ENCODE results near the gene CCP110.
A peak's percentile ranks its signal among the peaks of the same experiment; 100 is the strongest.

The CCP110 gene

GRCh38 chr16:19512297-19512696 is 11.4 kb upstream of the CCP110 start:
- no peaks in the 10 kb centered on the region for H3K9me3 ChIP-seq (ENCODE audit: control insufficient read depth, low read length)
- DNase-seq (ENCODE audit: low read depth) = no peak
- peaks cover 30% of the 10 kb centered on the region for H3K4me1 ChIP-seq (ENCODE audit: control insufficient read depth, insufficient read depth, low read length)
- H3K9ac ChIP-seq (ENCODE audit: low read length) = no peak overlapping the region
- H3K4me3 ChIP-seq (ENCODE audit: low read length) = no peak overlapping the region
- peaks cover 51% of the 10 kb centered on the region for H3K36me3 ChIP-seq (ENCODE audit: control insufficient read depth, insufficient read depth, low read length, severe bottlenecking)
- no peaks in the 10 kb centered on the region for H3K27me3 ChIP-seq (replicated peaks; ENCODE audit: control insufficient read depth, insufficient read depth, low read length)

DNA sequence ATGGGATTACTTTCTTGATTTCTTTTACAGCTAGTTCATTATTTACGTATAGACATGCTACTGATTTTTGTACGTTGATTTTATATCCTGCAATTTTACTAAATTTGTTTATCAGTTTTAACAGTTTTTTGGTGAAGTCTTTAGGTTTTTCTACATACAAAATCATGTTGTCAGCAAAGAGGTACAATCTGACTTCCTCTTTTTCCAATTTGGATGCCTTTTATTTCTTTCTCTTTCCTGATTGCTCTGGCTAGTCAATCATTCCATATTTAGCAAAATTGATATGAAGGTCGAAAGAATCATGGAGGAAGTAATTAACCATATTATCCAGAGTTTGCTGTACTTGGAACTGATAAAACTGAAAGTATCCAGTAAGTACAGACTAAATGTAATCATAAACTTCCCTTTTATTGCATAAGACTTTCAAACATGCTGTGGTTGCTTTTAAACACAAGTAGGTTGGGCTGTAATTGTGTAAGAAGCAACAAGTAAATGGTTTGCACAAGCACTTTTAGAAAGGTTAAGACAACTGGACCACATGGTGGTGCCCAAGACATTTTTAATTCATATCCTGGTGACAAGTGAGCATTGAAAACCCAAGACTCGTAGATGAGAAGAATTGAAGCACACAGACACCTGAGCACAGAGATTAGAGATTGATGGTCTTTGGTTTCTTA is 10.2 kb upstream of the CCP110 start:
- Histone ChIP-seq H3K4me1 (ENCODE audit: control insufficient read depth, insufficient read depth, low read length) (peaks cover 23% of the 10 kb centered on the region), H3K9me3 (ENCODE audit: control insufficient read depth, low read length) (no peaks in the 10 kb centered on the region), H3K4me3 (ENCODE audit: low read length) (peak overlapping the region; percentile 28), H3K27me3 (replicated peaks; ENCODE audit: control insufficient read depth, insufficient read depth, low read length) (no peaks in the 10 kb centered on the region), H3K9ac (ENCODE audit: low read length) (no peak overlapping the region), H3K36me3 (ENCODE audit: control insufficient read depth, insufficient read depth, low read length, severe bottlenecking) (peaks cover 41% of the 10 kb centered on the region)
- DNase-seq (ENCODE audit: low read depth) = peak; percentile 52

DNA sequence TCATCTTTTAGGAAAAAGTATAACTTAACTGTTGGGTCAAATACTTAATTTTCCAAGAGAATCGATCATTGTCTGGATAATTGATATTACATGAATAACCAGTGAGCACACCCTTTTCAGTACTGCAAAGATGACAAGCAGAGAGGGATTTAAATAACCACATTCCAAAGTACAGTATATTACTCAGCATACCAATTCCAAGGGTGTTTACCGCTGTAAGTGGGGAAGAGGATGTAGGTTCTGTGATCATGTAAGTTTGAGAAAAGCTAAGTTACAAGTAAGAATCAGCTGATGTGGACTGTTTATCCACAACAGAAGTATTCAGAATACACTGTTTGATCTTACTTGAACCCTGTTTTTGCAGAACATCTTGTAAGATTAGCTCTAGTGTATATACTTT is 8.0 kb upstream of the CCP110 start:
- H3K27me3 ChIP-seq (replicated peaks; ENCODE audit: control insufficient read depth, insufficient read depth, low read length) = no peaks in the 10 kb centered on the region
- no peak for DNase-seq (ENCODE audit: low read depth)
- peaks cover 32% of the 10 kb centered on the region for H3K4me1 ChIP-seq (ENCODE audit: control insufficient read depth, insufficient read depth, low read length)
- H3K36me3 ChIP-seq (ENCODE audit: control insufficient read depth, insufficient read depth, low read length, severe bottlenecking) = peaks cover 25% of the 10 kb centered on the region
- no peak overlapping the region for H3K9ac ChIP-seq (ENCODE audit: low read length)
- H3K9me3 ChIP-seq (ENCODE audit: control insufficient read depth, low read length) = no peaks in the 10 kb centered on the region
- no peak overlapping the region for H3K4me3 ChIP-seq (ENCODE audit: low read length)

DNA sequence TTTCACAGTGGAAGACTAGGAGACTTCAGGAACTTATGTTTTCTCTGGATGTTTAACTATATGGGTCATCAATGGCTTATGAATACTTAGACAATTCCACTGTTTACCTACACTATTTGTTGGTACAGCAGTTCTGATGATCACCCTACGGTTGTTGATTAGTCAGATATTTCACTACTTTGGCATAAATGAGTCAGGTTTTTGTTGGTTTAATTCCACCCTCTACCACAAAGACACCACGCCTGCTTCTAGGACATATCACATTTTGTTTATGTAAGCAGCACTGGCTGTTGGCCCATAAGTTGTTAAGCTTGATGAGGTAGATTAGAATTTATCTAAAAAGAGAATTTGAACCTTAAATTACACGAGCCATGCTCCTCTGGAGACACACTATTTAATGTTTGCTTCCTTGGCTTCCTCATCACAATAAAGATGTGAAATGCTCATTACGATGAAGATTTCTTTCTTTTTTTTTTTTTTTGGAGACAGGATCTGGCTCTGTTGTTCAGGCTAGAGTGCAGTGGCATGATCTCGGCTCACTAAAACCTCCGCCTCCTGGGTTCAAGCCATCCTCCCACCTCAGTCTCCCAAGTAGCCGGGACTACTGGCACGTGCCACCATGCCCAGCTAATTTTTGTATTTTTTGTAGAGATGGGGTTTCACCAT is 6.2 kb upstream of the CCP110 start:
- peak; percentile 47 for DNase-seq (ENCODE audit: low read depth)
- H3K27me3 ChIP-seq (replicated peaks; ENCODE audit: control insufficient read depth, insufficient read depth, low read length) = no peaks in the 10 kb centered on the region
- no peaks in the 10 kb centered on the region for H3K9me3 ChIP-seq (ENCODE audit: control insufficient read depth, low read length)
- H3K4me3 ChIP-seq (ENCODE audit: low read length) = no peak overlapping the region
- peaks cover 23% of the 10 kb centered on the region for H3K36me3 ChIP-seq (ENCODE audit: control insufficient read depth, insufficient read depth, low read length, severe bottlenecking)
- no peak overlapping the region for H3K9ac ChIP-seq (ENCODE audit: low read length)
- peaks cover 35% of the 10 kb centered on the region for H3K4me1 ChIP-seq (ENCODE audit: control insufficient read depth, insufficient read depth, low read length)

DNA sequence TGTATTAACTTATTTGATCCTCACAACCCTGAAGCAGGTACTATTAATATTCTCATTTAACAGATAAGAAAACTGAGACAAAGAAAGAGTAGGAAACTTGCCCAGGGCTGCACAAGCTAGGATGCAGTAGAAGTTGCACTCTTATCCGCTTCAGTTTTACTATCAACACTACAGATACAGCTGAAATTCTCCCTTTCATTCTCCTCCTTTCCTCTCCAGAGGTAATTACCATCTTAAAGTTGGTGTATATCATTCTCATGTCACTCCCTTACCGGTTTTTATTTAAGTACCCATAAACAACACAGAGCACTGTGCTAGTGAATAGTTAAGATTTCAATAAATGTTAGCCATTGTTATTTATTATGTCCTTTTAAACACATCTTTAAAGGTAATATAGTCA is 5.4 kb upstream of the CCP110 start:
- H3K9ac ChIP-seq (ENCODE audit: low read length) = no peak overlapping the region
- H3K4me1 ChIP-seq (ENCODE audit: control insufficient read depth, insufficient read depth, low read length) = peaks cover 33% of the 10 kb centered on the region
- no peaks in the 10 kb centered on the region for H3K27me3 ChIP-seq (replicated peaks; ENCODE audit: control insufficient read depth, insufficient read depth, low read length)
- peaks cover 19% of the 10 kb centered on the region for H3K36me3 ChIP-seq (ENCODE audit: control insufficient read depth, insufficient read depth, low read length, severe bottlenecking)
- no peaks in the 10 kb centered on the region for H3K9me3 ChIP-seq (ENCODE audit: control insufficient read depth, low read length)
- no peak overlapping the region for H3K4me3 ChIP-seq (ENCODE audit: low read length)
- no peak for DNase-seq (ENCODE audit: low read depth)

DNA sequence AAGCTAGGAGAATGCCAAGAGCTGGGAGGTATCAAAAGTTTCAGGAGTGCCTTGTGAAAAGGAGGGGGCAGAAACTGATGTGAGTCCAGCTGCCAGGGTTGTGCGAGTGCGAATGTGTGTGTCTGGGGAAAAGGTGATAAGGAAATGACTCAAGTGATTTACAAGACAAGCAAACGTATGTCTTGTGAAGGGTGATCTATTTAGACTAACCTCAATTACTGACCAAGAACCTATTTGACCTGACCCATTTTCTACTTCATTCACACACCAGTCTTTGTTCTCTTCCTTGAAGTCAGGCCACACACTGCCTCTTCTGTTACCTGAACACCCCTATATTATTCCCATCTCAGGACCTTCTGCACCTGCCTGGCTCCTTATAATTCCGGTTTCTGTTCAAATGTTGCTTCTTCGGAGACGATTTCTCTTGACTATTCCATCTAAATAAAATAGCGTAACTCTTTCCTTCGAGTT is 2.8 kb upstream of the CCP110 start:
- peak; percentile 16 for DNase-seq (ENCODE audit: low read depth)
- peaks cover 11% of the 10 kb centered on the region for H3K36me3 ChIP-seq (ENCODE audit: control insufficient read depth, insufficient read depth, low read length, severe bottlenecking)
- peaks cover 37% of the 10 kb centered on the region for H3K4me1 ChIP-seq (ENCODE audit: control insufficient read depth, insufficient read depth, low read length)

GRCh38 chr16:19521471-19522396 is 2.0 kb upstream of the CCP110 start, which contains the start of gene GDE1:
Gene GDE1 (minus strand): TSS chr16:19522098. CDS start chr16:19521964, 134 bp downstream.
- peaks cover 37% of the 10 kb centered on the region for H3K4me1 ChIP-seq (ENCODE audit: control insufficient read depth, insufficient read depth, low read length)
- H3K4me3 ChIP-seq (ENCODE audit: low read length) = peak within 1 kb of the TSS; percentile 84
- H3K9me3 ChIP-seq (ENCODE audit: control insufficient read depth, low read length) = no peaks in the 10 kb centered on the region
- H3K36me3 ChIP-seq (ENCODE audit: control insufficient read depth, insufficient read depth, low read length, severe bottlenecking) = peaks cover 3% of the 10 kb centered on the region
- H3K27me3 ChIP-seq (replicated peaks; ENCODE audit: control insufficient read depth, insufficient read depth, low read length) = no peaks in the 10 kb centered on the region
- peak within 1 kb of the TSS; percentile 92 for H3K9ac ChIP-seq (ENCODE audit: low read length)
- DNase-seq (ENCODE audit: low read depth) = peak; percentile 98

More for the DNA sequence above, 2.8 kb upstream of the CCP110 start:
- H3K9ac ChIP-seq (ENCODE audit: low read length) = peak overlapping the region; percentile 92
- H3K9me3 ChIP-seq (ENCODE audit: control insufficient read depth, low read length) = no peaks in the 10 kb centered on the region
- H3K4me3 ChIP-seq (ENCODE audit: low read length) = peak overlapping the region; percentile 84
- no peaks in the 10 kb centered on the region for H3K27me3 ChIP-seq (replicated peaks; ENCODE audit: control insufficient read depth, insufficient read depth, low read length)

- Histone ChIP-seq H3K9me3 (ENCODE audit: control insufficient read depth, low read length) (no peaks in the 10 kb centered on the region), H3K4me1 (ENCODE audit: control insufficient read depth, insufficient read depth, low read length) (peaks cover 31% of the 10 kb centered on the region), H3K27me3 (replicated peaks; ENCODE audit: control insufficient read depth, insufficient read depth, low read length) (no peaks in the 10 kb centered on the region), H3K36me3 (ENCODE audit: control insufficient read depth, insufficient read depth, low read length, severe bottlenecking) (no peaks in the 10 kb centered on the region), H3K4me3 (ENCODE audit: low read length) (peak overlapping the region; percentile 84), H3K9ac (ENCODE audit: low read length) (peak overlapping the region; percentile 92)
- no peak for DNase-seq (ENCODE audit: low read depth)
Measured at GRCh38 chr16:19522397-19522732, 1.4 kb upstream of the CCP110 start.

GRCh38 chr16:19522760-19523159 is 982 bp upstream of the CCP110 start:
- Histone ChIP-seq H3K27me3 (replicated peaks; ENCODE audit: control insufficient read depth, insufficient read depth, low read length) (no peaks in the 10 kb centered on the region), H3K9me3 (ENCODE audit: control insufficient read depth, low read length) (no peaks in the 10 kb centered on the region), H3K4me3 (ENCODE audit: low read length) (no peak overlapping the region), H3K9ac (ENCODE audit: low read length) (no peak overlapping the region), H3K4me1 (ENCODE audit: control insufficient read depth, insufficient read depth, low read length) (peaks cover 27% of the 10 kb centered on the region), H3K36me3 (ENCODE audit: control insufficient read depth, insufficient read depth, low read length, severe bottlenecking) (no peaks in the 10 kb centered on the region)
- no peak for DNase-seq (ENCODE audit: low read depth)

DNA sequence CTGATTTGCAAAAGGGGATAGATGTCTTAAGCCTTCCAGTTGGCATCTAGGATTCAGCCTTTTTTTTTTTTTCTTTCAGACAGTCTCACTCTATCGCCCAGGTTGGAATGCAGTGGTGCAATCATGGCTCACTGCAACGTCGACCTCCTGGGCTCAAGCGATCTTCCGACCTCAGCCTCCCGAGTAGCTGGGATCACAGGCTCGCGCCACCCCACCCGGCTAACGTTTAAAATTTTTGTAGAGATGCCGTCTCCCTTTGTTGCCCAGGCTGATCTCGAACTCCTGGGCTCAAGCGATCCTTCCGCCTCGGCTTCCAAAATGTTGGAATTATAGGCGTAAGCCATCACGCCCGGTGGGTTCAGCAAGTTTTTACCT is 571 bp upstream of the CCP110 start:
- Histone ChIP-seq H3K9ac (ENCODE audit: low read length) (no peak overlapping the region), H3K9me3 (ENCODE audit: control insufficient read depth, low read length) (no peaks in the 10 kb centered on the region), H3K36me3 (ENCODE audit: control insufficient read depth, insufficient read depth, low read length, severe bottlenecking) (no peaks in the 10 kb centered on the region), H3K4me1 (ENCODE audit: control insufficient read depth, insufficient read depth, low read length) (peaks cover 27% of the 10 kb centered on the region), H3K27me3 (replicated peaks; ENCODE audit: control insufficient read depth, insufficient read depth, low read length) (no peaks in the 10 kb centered on the region), H3K4me3 (ENCODE audit: low read length) (no peak overlapping the region)
- DNase-seq (ENCODE audit: low read depth) = no peak

DNA sequence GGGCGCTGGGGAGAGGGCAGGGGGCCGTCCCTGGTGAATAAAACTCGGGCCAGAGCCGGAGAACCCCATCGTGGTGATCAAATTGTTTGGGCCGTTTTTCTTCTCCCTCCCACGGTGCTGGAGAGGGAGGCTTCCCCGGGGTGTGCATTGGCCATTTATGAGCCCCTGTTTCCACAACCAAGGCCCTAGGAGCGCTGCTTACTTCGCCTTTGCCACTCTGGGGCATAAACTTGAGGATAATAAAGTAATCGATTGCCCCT is 544 bp downstream of the CCP110 start:
- Histone ChIP-seq H3K36me3 (ENCODE audit: control insufficient read depth, insufficient read depth, low read length, severe bottlenecking) (peaks cover 6% of the 10 kb centered on the region), H3K4me3 (ENCODE audit: low read length) (peak overlapping the region; percentile 96), H3K27me3 (replicated peaks; ENCODE audit: control insufficient read depth, insufficient read depth, low read length) (no peaks in the 10 kb centered on the region), H3K4me1 (ENCODE audit: control insufficient read depth, insufficient read depth, low read length) (peaks cover 27% of the 10 kb centered on the region), H3K9ac (ENCODE audit: low read length) (peak overlapping the region; percentile 88), H3K9me3 (ENCODE audit: control insufficient read depth, low read length) (no peaks in the 10 kb centered on the region)
- no peak for DNase-seq (ENCODE audit: low read depth)
